Liver (tissue), 2 donors: ENCODE results near the gene OGT.

Experiments
- EGR1 ChIP-seq, 2 donors: IDR thresholded peaks; 2 replicates each; pipeline ENCODE4 v1.6.1; 2016 to 2018; ENCODE audit warnings: antibody characterized with exemption in 2 of 2, low read depth in 2 of 2
- NR2F2 ChIP-seq: IDR thresholded peaks from 2 replicates; pipeline ENCODE4 v1.6.1; 2016; ENCODE audit warnings: antibody characterized with exemption
- donor health status: healthy.

DNA sequence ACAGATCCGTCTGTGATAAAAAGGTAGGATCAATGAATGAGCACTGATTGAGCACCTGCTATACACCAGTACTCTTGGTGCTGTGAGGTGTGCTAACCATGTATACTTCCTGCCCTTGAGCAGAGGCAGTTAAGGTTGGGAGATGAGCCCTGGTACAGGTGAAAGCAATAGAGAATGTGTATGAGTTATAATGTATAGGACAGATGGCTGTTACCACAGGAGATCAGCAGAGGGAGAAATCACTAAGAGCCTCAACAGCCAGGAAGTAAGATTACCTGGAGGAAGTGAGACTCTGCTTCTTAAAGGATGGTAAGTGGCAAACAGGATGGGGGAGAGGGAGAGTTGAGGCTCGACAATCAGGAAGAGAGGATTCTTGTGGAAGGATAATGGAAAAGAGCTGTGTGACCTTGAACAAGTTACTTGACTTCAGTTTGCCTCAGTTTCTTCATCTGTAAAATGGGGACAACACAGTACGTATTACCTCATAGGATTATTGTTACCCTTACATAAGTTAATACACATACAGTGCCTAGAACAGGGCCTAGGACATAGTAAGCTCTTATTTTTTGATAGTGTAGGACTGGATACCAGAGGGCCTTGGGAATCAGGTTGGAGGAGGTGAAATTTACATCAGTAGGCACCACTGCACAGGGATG is 76.3 kb downstream of the OGT start:
- TF ChIP-seq NR2F2: no peak
- no peak for TF ChIP-seq EGR1 (IDR thresholded peaks at IDR 0.05; ENCODE audit: low read depth in 2 of 2)
